HL-60/S4 treated with retinoic acid at 250 ng/mL for 4 days and 3 days (cell line): ENCODE measurements around the gene MED29.
"Not testable (repeated sequence)": the region's sequence is repeated elsewhere in the genome, so short reads cannot be mapped to it uniquely, and the experiment has no call there.

ENCODE experiments used
- in situ Hi-C: fragments of 300-500 bp; cut with MboI; formaldehyde crosslinking; loops from 2 replicates; pipeline ENCODE4 v1.7.0; 2022; ENCODE audit warnings: low sequenced_read_pairs

Gene MED29

GRCh38 chr19:39369200-39369599 lies 22.0 kb upstream of the MED29 start:
- in situ Hi-C loops = no loop called here

GRCh38 chr19:39370735-39371134 lies 20.4 kb upstream of the MED29 start:
- in situ Hi-C loops = no loop called here

- in situ Hi-C loops = no loop called here
Observed at GRCh38 chr19:39372047-39372802, 19.0 kb upstream of the MED29 start.

GRCh38 chr19:39372941-39373340 lies 18.2 kb upstream of the MED29 start:
- in situ Hi-C loops = no loop called here

- in situ Hi-C loops = no loop called here
Observed at GRCh38 chr19:39375929-39376328, 15.2 kb upstream of the MED29 start.

- in situ Hi-C loops = no loop called here
Observed at GRCh38 chr19:39377373-39378362, 13.5 kb upstream of the MED29 start.

GRCh38 chr19:39379366-39379765 lies 11.8 kb upstream of the MED29 start:
- in situ Hi-C loops = not testable (repeated sequence)

GRCh38 chr19:39379865-39380396 lies 11.2 kb upstream of the MED29 start:
- in situ Hi-C loops = no loop called here

GRCh38 chr19:39380521-39381502 lies 10.4 kb upstream of the MED29 start:
- in situ Hi-C loops = no loop called here

GRCh38 chr19:39381910-39382611 lies 9.1 kb upstream of the MED29 start:
- in situ Hi-C loops = no loop called here

GRCh38 chr19:39382991-39383828 lies 8.0 kb upstream of the MED29 start:
- in situ Hi-C loops = no loop called here

GRCh38 chr19:39384839-39385568 lies 6.2 kb upstream of the MED29 start:
- in situ Hi-C loops = no loop called here

GRCh38 chr19:39385629-39386411 lies 5.4 kb upstream of the MED29 start:
- in situ Hi-C loops = no loop called here

GRCh38 chr19:39386557-39386956 lies 4.6 kb upstream of the MED29 start:
- in situ Hi-C loops = no loop called here

GRCh38 chr19:39388657-39389056 lies 2.5 kb upstream of the MED29 start:
- in situ Hi-C loops = no loop called here

- in situ Hi-C loops = no loop called here
Observed at GRCh38 chr19:39389631-39390414, 1.4 kb upstream of the MED29 start.

GRCh38 chr19:39390451-39390750 lies 777 bp upstream of the MED29 start:
- in situ Hi-C loops = no loop called here
